Mesenchymal stem cell (in vitro differentiated cells and primary cell): ENCODE data around the gene ATP2A1.

ENCODE experiments used
- DNase-seq: peaks from one replicate; pipeline ENCODE4 v3.0.0-alpha.2; 2013
- H2AFZ ChIP-seq: one replicate; pipeline ENCODE4 v1.6.1; 2013; ENCODE audit warnings: low read depth, mild to moderate bottlenecking, control low read depth, inconsistent platforms, low read length, moderate library complexity
- H2AK5ac ChIP-seq: 2 replicates; pipeline ENCODE4 v1.6.1; 2013; ENCODE audit warnings: low read length, moderate library complexity, mild to moderate bottlenecking, inconsistent platforms; ENCODE audit not compliant: severe bottlenecking
- H2BK120ac ChIP-seq: one replicate; pipeline ENCODE4 v1.6.1; 2013; ENCODE audit warnings: low read depth, mild to moderate bottlenecking, inconsistent platforms, low read length, moderate library complexity
- H2BK12ac ChIP-seq, 2 experiments: one replicate each; pipeline ENCODE4 v1.6.1; 2013; ENCODE audit warnings: inconsistent platforms in 2 of 2, low read length in 2 of 2, mild to moderate bottlenecking in 2 of 2, moderate library complexity in 2 of 2, control low read depth in 1 of 2
- H2BK15ac ChIP-seq: one replicate; pipeline ENCODE4 v1.6.1; 2013; ENCODE audit warnings: mild to moderate bottlenecking, low read depth, inconsistent platforms; ENCODE audit not compliant: poor library complexity, severe bottlenecking
- H2BK5ac ChIP-seq: 2 replicates; pipeline ENCODE4 v1.6.1; 2013; ENCODE audit warnings: low read depth, mild to moderate bottlenecking, low read length, control low read depth, inconsistent platforms; ENCODE audit not compliant: poor library complexity, severe bottlenecking
- H3K14ac ChIP-seq, 2 experiments: one replicate each; pipeline ENCODE4 v1.6.1; 2013; ENCODE audit warnings: inconsistent platforms in 2 of 2, low read length in 2 of 2, control low read depth in 1 of 2, mild to moderate bottlenecking in 1 of 2, moderate library complexity in 1 of 2
- H3K18ac ChIP-seq, 2 experiments: one replicate each; pipeline ENCODE4 v1.6.1; 2013; ENCODE audit warnings: inconsistent platforms in 2 of 2, low read length in 2 of 2, control low read depth in 1 of 2, low read depth in 1 of 2, mild to moderate bottlenecking in 1 of 2
- H3K23ac ChIP-seq, 2 experiments: one replicate each; pipeline ENCODE4 v1.6.1; 2013; ENCODE audit warnings: inconsistent platforms in 2 of 2, low read length in 2 of 2, mild to moderate bottlenecking in 2 of 2, moderate library complexity in 2 of 2, control low read depth in 1 of 2
- H3K27ac ChIP-seq: 2 replicates; pipeline ENCODE4 v1.5.1; 2013; ENCODE audit warnings: mild to moderate bottlenecking, moderate library complexity, low read length, control low read depth, inconsistent platforms; ENCODE audit not compliant: poor library complexity, severe bottlenecking
- H3K27me3 ChIP-seq, 2 experiments: 2 replicates each; pipeline versions ENCODE4 v1.6.1 to v1.7.0; 2013; ENCODE audit warnings: low read length in 2 of 2, mild to moderate bottlenecking in 2 of 2, moderate library complexity in 2 of 2, control low read depth in 1 of 2, inconsistent platforms in 1 of 2; ENCODE audit not compliant: control insufficient read depth in 1 of 2, insufficient read depth in 1 of 2
- H3K36me3 ChIP-seq, 2 experiments: 2 replicates each; pipeline versions ENCODE4 v1.6.1 to v1.7.0; 2013; ENCODE audit warnings: low read length in 2 of 2, control low read depth in 1 of 2, inconsistent platforms in 1 of 2, low read depth in 1 of 2, mild to moderate bottlenecking in 1 of 2; ENCODE audit not compliant: insufficient read depth in 2 of 2, control insufficient read depth in 1 of 2
- H3K4ac ChIP-seq, 2 experiments: one replicate each; pipeline ENCODE4 v1.6.1; 2013; ENCODE audit warnings: inconsistent platforms in 2 of 2, low read length in 2 of 2, mild to moderate bottlenecking in 2 of 2, moderate library complexity in 2 of 2, control low read depth in 1 of 2, low read depth in 1 of 2
- H3K4me1 ChIP-seq: 2 replicates; pipeline ENCODE4 v1.6.1; 2013; ENCODE audit warnings: low read depth, low read length, control low read depth; ENCODE audit not compliant: control insufficient read depth, insufficient read depth
- H3K4me2 ChIP-seq: 2 replicates; pipeline ENCODE4 v1.6.1; 2013; ENCODE audit warnings: low read length, mild to moderate bottlenecking, inconsistent platforms; ENCODE audit not compliant: poor library complexity, severe bottlenecking
- H3K4me3 ChIP-seq, 2 experiments: 2 replicates each; pipeline versions ENCODE4 v1.5.1 to v1.7.0; 2013; ENCODE audit warnings: low read length in 2 of 2, mild to moderate bottlenecking in 2 of 2, control low read depth in 1 of 2, low read depth in 1 of 2; ENCODE audit not compliant: insufficient read depth in 1 of 2
- H3K79me1 ChIP-seq: replicated peaks from 2 replicates; pipeline ENCODE4 v1.6.1; 2013; ENCODE audit warnings: mild to moderate bottlenecking, control low read depth, low read length, inconsistent platforms; ENCODE audit not compliant: poor library complexity, severe bottlenecking
- H3K9ac ChIP-seq: 2 replicates; pipeline ENCODE4 v1.7.0; 2013; ENCODE audit warnings: mild to moderate bottlenecking, low read length, moderate library complexity
- H3K9me3 ChIP-seq: 2 replicates; pipeline ENCODE4 v1.7.0; 2013; ENCODE audit warnings: mild to moderate bottlenecking, low read length; ENCODE audit not compliant: control insufficient read depth
- H4K8ac ChIP-seq: one replicate; pipeline ENCODE4 v1.6.1; 2013; ENCODE audit warnings: inconsistent platforms, mild to moderate bottlenecking, low read length, moderate library complexity
- H4K91ac ChIP-seq: one replicate; pipeline ENCODE4 v1.6.1; 2013; ENCODE audit warnings: mild to moderate bottlenecking, low read length, inconsistent platforms
- WGBS: methylation state at CpG from one replicate; pipeline ENCODE4 v1.1.7; 2013; ENCODE audit warnings: mixed read lengths; 5-methylcytosine and 5-hydroxymethylcytosine counted together

The ATP2A1 gene

DNA sequence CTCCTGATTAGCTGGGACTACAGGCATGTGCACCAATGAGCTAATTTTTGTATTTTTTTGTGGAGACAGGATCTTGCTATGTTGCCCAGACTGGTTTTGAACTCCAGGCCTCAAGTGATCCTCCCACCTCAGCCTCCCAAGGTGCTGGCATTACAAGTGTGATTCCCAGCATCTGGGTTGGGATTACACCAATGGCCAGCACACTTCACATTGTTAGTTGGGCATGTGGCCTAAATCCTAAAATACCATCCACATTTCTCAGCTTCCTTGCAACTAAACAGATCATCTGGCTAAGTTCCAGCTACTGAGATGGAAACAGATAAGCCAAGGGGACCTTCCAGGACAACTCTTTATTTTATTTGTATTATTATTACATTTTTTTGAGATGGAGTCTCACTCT is 36.9 kb downstream of the ATP2A1 start:
- no peak overlapping the region for H2BK5ac ChIP-seq
- H2BK12ac ChIP-seq = no peak overlapping the region
- no peak overlapping the region for H3K4ac ChIP-seq
- H3K36me3 ChIP-seq = peaks cover 66 to 75% of the 10 kb centered on the region in 2 experiments
- H3K4me1 ChIP-seq = peaks cover 2% of the 10 kb centered on the region
- no peak overlapping the region for H3K18ac ChIP-seq
- no peak overlapping the region for H4K8ac ChIP-seq
- H2AFZ ChIP-seq = no peak overlapping the region
- no peak overlapping the region for H2AK5ac ChIP-seq
- H3K27ac ChIP-seq = no peak overlapping the region
- H2BK15ac ChIP-seq = no peak overlapping the region
- no peak overlapping the region for H3K14ac ChIP-seq
- H3K4me2 ChIP-seq = no peak overlapping the region
- peak; percentile 37 for DNase-seq
- H3K27me3 ChIP-seq = no peaks in the 10 kb centered on the region
- peaks cover 6% of the 10 kb centered on the region for H3K79me1 ChIP-seq
- no peak overlapping the region for H3K23ac ChIP-seq
- no peak overlapping the region for H3K4me3 ChIP-seq
- no peak overlapping the region for H2BK120ac ChIP-seq
- no peak overlapping the region for H3K9ac ChIP-seq
- H4K91ac ChIP-seq = no peak overlapping the region
- H3K9me3 ChIP-seq = no peaks in the 10 kb centered on the region

DNA sequence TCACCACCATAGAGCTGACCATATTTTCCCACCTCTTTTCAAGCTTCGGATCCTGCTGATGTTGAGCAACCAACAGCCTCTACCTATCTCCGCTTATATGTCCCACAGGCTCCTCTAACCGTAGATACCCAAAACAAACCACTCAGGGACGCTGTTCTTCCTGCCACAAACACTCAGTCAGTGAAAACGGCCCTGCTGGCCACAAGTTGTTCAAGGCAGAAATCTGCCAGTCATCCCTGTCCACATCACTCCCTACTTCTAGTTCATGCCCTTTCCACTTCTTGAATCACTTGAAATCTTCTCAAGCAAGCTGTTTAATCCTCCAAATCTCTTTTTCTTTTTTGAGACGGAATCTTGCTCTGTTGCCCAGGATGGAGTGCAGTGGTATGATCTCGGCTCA is 38.8 kb downstream of the ATP2A1 start:
- no peak overlapping the region for H3K18ac ChIP-seq
- no peak overlapping the region for H3K9ac ChIP-seq
- H2AK5ac ChIP-seq = no peak overlapping the region
- H3K14ac ChIP-seq = no peak overlapping the region
- no peak overlapping the region for H2BK120ac ChIP-seq
- no peak overlapping the region for H2AFZ ChIP-seq
- no peak overlapping the region for H2BK12ac ChIP-seq
- no peaks in the 10 kb centered on the region for H3K4me1 ChIP-seq
- H3K79me1 ChIP-seq = peaks cover 9% of the 10 kb centered on the region
- no peak overlapping the region for H3K4ac ChIP-seq
- H3K27me3 ChIP-seq = no peaks in the 10 kb centered on the region
- no peak overlapping the region for H2BK15ac ChIP-seq
- H4K8ac ChIP-seq = no peak overlapping the region
- 95% methylated on average over 7 of the region's 7 CpGs for WGBS
- H3K9me3 ChIP-seq = no peaks in the 10 kb centered on the region
- H2BK5ac ChIP-seq = no peak overlapping the region
- H3K4me3 ChIP-seq = no peak overlapping the region
- H4K91ac ChIP-seq = no peak overlapping the region
- no peak overlapping the region for H3K4me2 ChIP-seq
- peaks cover 61 to 72% of the 10 kb centered on the region in 2 experiments for H3K36me3 ChIP-seq
- H3K27ac ChIP-seq = no peak overlapping the region
- no peak for DNase-seq
- no peak overlapping the region for H3K23ac ChIP-seq

DNA sequence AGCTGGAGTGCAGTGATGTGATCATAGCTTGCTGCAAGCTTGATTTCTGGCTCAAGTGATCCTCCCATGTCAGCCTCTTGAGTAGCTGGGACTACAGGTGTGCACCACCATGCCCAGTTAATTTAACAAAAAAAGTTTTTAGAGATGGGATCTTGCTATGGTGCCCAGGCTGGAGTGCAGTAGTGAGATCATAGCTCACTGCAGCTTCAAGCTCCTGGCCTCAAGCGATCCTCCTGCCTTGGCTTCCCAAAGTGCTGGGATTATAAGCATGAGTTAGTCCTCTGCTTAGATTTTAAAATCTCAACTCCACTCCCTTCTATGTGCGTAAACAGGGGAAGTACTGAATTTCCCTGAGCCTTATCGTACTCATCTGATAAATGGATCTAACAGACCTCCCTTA is 40.4 kb downstream of the ATP2A1 start:
- H2AK5ac ChIP-seq = no peak overlapping the region
- peaks cover 10% of the 10 kb centered on the region for H3K79me1 ChIP-seq
- no peak overlapping the region for H3K9ac ChIP-seq
- no peak overlapping the region for H3K27ac ChIP-seq
- H3K9me3 ChIP-seq = no peaks in the 10 kb centered on the region
- H3K27me3 ChIP-seq = no peaks in the 10 kb centered on the region
- no peak overlapping the region for H3K14ac ChIP-seq
- no peak overlapping the region for H3K23ac ChIP-seq
- no peak overlapping the region for H4K8ac ChIP-seq
- H2BK120ac ChIP-seq = no peak overlapping the region
- peaks cover 1% of the 10 kb centered on the region for H3K4me1 ChIP-seq
- peaks cover 54 to 69% of the 10 kb centered on the region in 2 experiments for H3K36me3 ChIP-seq
- H3K4me3 ChIP-seq = no peak overlapping the region
- H3K4ac ChIP-seq = no peak overlapping the region
- no peak overlapping the region for H2AFZ ChIP-seq
- no peak overlapping the region for H4K91ac ChIP-seq
- 100% methylated on average over 3 of the region's 3 CpGs for WGBS
- H2BK15ac ChIP-seq = no peak overlapping the region
- no peak overlapping the region for H3K4me2 ChIP-seq
- H2BK12ac ChIP-seq = no peak overlapping the region
- H2BK5ac ChIP-seq = no peak overlapping the region
- no peak for DNase-seq
- H3K18ac ChIP-seq = no peak overlapping the region

DNA sequence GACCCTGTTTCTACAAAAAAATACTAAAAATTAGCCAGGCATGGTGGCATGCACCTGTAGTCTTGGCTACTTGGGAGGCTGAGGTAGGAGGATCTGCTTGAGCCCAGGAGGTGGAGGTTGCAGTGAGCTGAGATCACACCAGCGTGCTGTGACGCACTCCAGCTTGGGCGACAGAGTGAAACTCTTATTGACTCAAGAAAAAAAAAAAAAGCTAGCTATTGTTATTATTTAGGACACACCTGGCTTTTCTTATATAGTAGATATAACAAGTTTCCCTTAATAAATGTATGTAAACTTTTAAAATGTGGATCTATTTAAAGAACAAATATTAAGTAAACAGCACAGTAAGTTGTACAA is 44.9 kb downstream of the ATP2A1 start:
- Histone ChIP-seq H3K9me3 (no peaks in the 10 kb centered on the region), H3K4me2 (no peak overlapping the region), H3K36me3 (peaks cover 24 to 43% of the 10 kb centered on the region in 2 experiments), H3K23ac (no peak overlapping the region), H2AFZ (no peak overlapping the region), H3K14ac (no peak overlapping the region), H3K4me1 (peaks cover 12% of the 10 kb centered on the region), H2BK120ac (no peak overlapping the region), H3K27me3 (no peaks in the 10 kb centered on the region), H4K91ac (no peak overlapping the region), H3K4ac (no peak overlapping the region), H4K8ac (no peak overlapping the region), H3K18ac (no peak overlapping the region), H3K4me3 (no peak overlapping the region), H2AK5ac (no peak overlapping the region), H3K27ac (no peak overlapping the region), H2BK15ac (no peak overlapping the region), H3K9ac (no peak overlapping the region), H2BK5ac (no peak overlapping the region), H3K79me1 (peaks cover 10% of the 10 kb centered on the region), H2BK12ac (no peak overlapping the region)
- no peak for DNase-seq
- WGBS = no CpG with 5 or more reads among the region's 3 CpGs
